HG03439 (cell line): ENCODE results near the gene CYP3A4.
"Not testable (repeated sequence)": the region's sequence is repeated elsewhere in the genome, so short reads cannot be mapped to it uniquely, and the experiment has no call there.

Experiments used
- ATAC-seq: cut with Tn5 transposase; IDR thresholded peaks from one replicate; pipeline ENCODE4 v1.9.1; 2021; ENCODE audit warnings: mild to moderate bottlenecking, moderate library complexity; ENCODE audit not compliant: unreplicated experiment

The CYP3A4 gene

GRCh38 chr7:99784007-99784406 lies at the start of gene CYP3A4:
Gene CYP3A4 (minus strand): TSS chr7:99784184. CDS start chr7:99784081, 103 bp downstream.
- ATAC-seq: no peak

GRCh38 chr7:99833289-99833877 lies 49.4 kb upstream of the CYP3A4 start:
- ATAC-seq: no peak

GRCh38 chr7:99831595-99831994 lies 47.6 kb upstream of the CYP3A4 start:
- ATAC-seq: no peak

- ATAC-seq: no peak
Measured at GRCh38 chr7:99829524-99830160, 45.7 kb upstream of the CYP3A4 start.

- ATAC-seq: no peak
Measured at GRCh38 chr7:99828811-99829210, 44.8 kb upstream of the CYP3A4 start.

- ATAC-seq: no peak
Measured at GRCh38 chr7:99827040-99827778, 43.2 kb upstream of the CYP3A4 start.

- ATAC-seq: no peak
Measured at GRCh38 chr7:99825873-99826272, 41.9 kb upstream of the CYP3A4 start.

GRCh38 chr7:99825452-99825851 lies 41.5 kb upstream of the CYP3A4 start:
- ATAC-seq: no peak

- ATAC-seq: no peak
Measured at GRCh38 chr7:99824091-99824490, 40.1 kb upstream of the CYP3A4 start.

- no peak for ATAC-seq
Measured at GRCh38 chr7:99822731-99823718, 39.0 kb upstream of the CYP3A4 start.

- no peak for ATAC-seq
Measured at GRCh38 chr7:99820408-99821027, 36.5 kb upstream of the CYP3A4 start.

GRCh38 chr7:99808766-99809165 lies 24.8 kb upstream of the CYP3A4 start:
- ATAC-seq: no peak

- no peak for ATAC-seq
Measured at GRCh38 chr7:99806839-99807478, 23.0 kb upstream of the CYP3A4 start.

GRCh38 chr7:99805641-99806040 lies 21.7 kb upstream of the CYP3A4 start:
- ATAC-seq: no peak

- not testable (repeated sequence) for ATAC-seq
Measured at GRCh38 chr7:99803118-99803517, 19.1 kb upstream of the CYP3A4 start.

GRCh38 chr7:99801407-99801806 lies 17.4 kb upstream of the CYP3A4 start:
- not testable (repeated sequence) for ATAC-seq

GRCh38 chr7:99798972-99799371 lies 15.0 kb upstream of the CYP3A4 start:
- no peak for ATAC-seq

- not testable (repeated sequence) for ATAC-seq
Measured at GRCh38 chr7:99795864-99796263, 11.9 kb upstream of the CYP3A4 start.

- no peak for ATAC-seq
Measured at GRCh38 chr7:99794585-99795502, 10.9 kb upstream of the CYP3A4 start.
